Hepatocyte (in vitro differentiated cells): ENCODE results near the gene OR3A2. TPM values are rescaled to one million over a fixed set of nuclear protein-coding genes. Genes with fewer than 3 reads are reported as not detected.
"Not testable (repeated sequence)": the region's sequence is repeated elsewhere in the genome, so short reads cannot be mapped to it uniquely, and the experiment has no call there.

Experiments
- DNase-seq: peaks from one replicate; pipeline ENCODE4 v3.0.0-alpha.2; 2016; ENCODE audit warnings: low spot score
- H2AFZ ChIP-seq: fragments of 200-600 bp; sonication (generic); 2 replicates; pipeline ENCODE4 v1.6.0; 2016; ENCODE audit warnings: antibody characterized with exemption, mild to moderate bottlenecking
- H3K27ac ChIP-seq: fragments of 200-600 bp; sonication (generic); 2 replicates; pipeline ENCODE4 v1.5.1; 2016; ENCODE audit warnings: mild to moderate bottlenecking
- H3K27me3 ChIP-seq: fragments of 200-600 bp; sonication (generic); 2 replicates; pipeline ENCODE4 v1.6.1; 2016
- H3K36me3 ChIP-seq: fragments of 200-600 bp; sonication (generic); replicated peaks from 2 replicates; pipeline ENCODE4 v1.5.1; 2016; ENCODE audit warnings: low read depth; ENCODE audit not compliant: insufficient read depth
- H3K4me1 ChIP-seq: fragments of 200-600 bp; sonication (generic); 2 replicates; pipeline ENCODE4 v1.5.1; 2016; ENCODE audit warnings: mild to moderate bottlenecking, moderate library complexity; ENCODE audit not compliant: insufficient read depth
- H3K4me2 ChIP-seq: fragments of 200-600 bp; sonication (generic); 2 replicates; pipeline ENCODE4 v1.6.0; 2016
- H3K4me3 ChIP-seq: fragments of 200-600 bp; sonication (generic); 2 replicates; pipeline ENCODE4 v1.5.1; 2016; ENCODE audit warnings: mild to moderate bottlenecking
- H3K79me2 ChIP-seq: fragments of 200-600 bp; sonication (generic); 2 replicates; pipeline ENCODE4 v1.6.0; 2017; ENCODE audit warnings: mild to moderate bottlenecking
- H3K9me2 ChIP-seq: fragments of 200-600 bp; sonication (generic); replicated peaks from 2 replicates; pipeline ENCODE4 v1.6.0; 2017; ENCODE audit warnings: mild to moderate bottlenecking; ENCODE audit not compliant: insufficient read depth
- H3K9me3 ChIP-seq: fragments of 200-600 bp; sonication (generic); 2 replicates; pipeline ENCODE4 v1.5.1; 2016; ENCODE audit warnings: low read depth, mild to moderate bottlenecking
- H4K20me1 ChIP-seq: fragments of 200-600 bp; sonication (generic); 2 replicates; pipeline ENCODE4 v1.6.0; 2016; ENCODE audit warnings: mild to moderate bottlenecking; ENCODE audit not compliant: insufficient read depth, poor library complexity, severe bottlenecking
- EZH2 ChIP-seq: fragments of 200-600 bp; sonication (generic); IDR thresholded peaks from 2 replicates; pipeline ENCODE4 v1.6.1; 2016; ENCODE audit warnings: antibody characterized with exemption, mild to moderate bottlenecking, borderline replicate concordance
- EZH2phosphoT487 ChIP-seq: fragments of 200-600 bp; sonication (generic); IDR thresholded peaks from one replicate; pipeline ENCODE4 v1.6.1; 2018; ENCODE audit warnings: antibody characterized with exemption, mild to moderate bottlenecking, low read depth, moderate library complexity; ENCODE audit not compliant: unreplicated experiment, severe bottlenecking
- WGBS: methylation state at CpG from one replicate; pipeline ENCODE4 v1.1.6; 2016; ENCODE audit warnings: low lambda C conversion rate; ENCODE audit errors: missing lambda C conversion rate; 5-methylcytosine and 5-hydroxymethylcytosine counted together
- polyA plus RNA-seq: library from polyadenylated mRNA; unstranded; fragments of >200 nt; fragmentation: Nextera tagmentation; extraction: Ambion mirVana; gene quantifications from 2 replicates; pipeline ENCODE4 v1.2.1, GENCODE V29; 2016
- total RNA-seq: library from RNA; depleted of rRNA; stranded (reverse); fragments of >200 nt; gene quantifications from 2 replicates; pipeline ENCODE4 v1.2.3, GENCODE V29; 2014
- TF ChIP-seq, protein P1 (sequence below): fragments of 200-600 bp; sonication (generic); IDR thresholded peaks from 2 replicates; pipeline ENCODE4 v1.5.1; 2016; ENCODE audit warnings: antibody characterized with exemption, mild to moderate bottlenecking; ENCODE audit not compliant: poor library complexity

Gene OR3A2
- total and polyA plus RNA-seq, 2 experiments from 2014 or later, result not detected

GRCh38 chr17:3389791-3390190 lies 3.7 kb upstream of the OR3A2 start:
- H3K4me1 ChIP-seq, result no peaks in the 10 kb centered on the region
- no peaks in the 10 kb centered on the region for H3K79me2 ChIP-seq
- no peak overlapping the region for H3K27ac ChIP-seq
- H3K4me3 ChIP-seq, result no peak overlapping the region
- H2AFZ ChIP-seq, result no peak overlapping the region
- H3K27me3 ChIP-seq, result no peaks in the 10 kb centered on the region
- H3K9me2 ChIP-seq, result no peaks in the 10 kb centered on the region
- no peaks in the 10 kb centered on the region for H3K36me3 ChIP-seq
- H4K20me1 ChIP-seq, result no peaks in the 10 kb centered on the region
- no peak overlapping the region for H3K4me2 ChIP-seq
- no peak for DNase-seq
- TF ChIP-seq, protein P1, sequence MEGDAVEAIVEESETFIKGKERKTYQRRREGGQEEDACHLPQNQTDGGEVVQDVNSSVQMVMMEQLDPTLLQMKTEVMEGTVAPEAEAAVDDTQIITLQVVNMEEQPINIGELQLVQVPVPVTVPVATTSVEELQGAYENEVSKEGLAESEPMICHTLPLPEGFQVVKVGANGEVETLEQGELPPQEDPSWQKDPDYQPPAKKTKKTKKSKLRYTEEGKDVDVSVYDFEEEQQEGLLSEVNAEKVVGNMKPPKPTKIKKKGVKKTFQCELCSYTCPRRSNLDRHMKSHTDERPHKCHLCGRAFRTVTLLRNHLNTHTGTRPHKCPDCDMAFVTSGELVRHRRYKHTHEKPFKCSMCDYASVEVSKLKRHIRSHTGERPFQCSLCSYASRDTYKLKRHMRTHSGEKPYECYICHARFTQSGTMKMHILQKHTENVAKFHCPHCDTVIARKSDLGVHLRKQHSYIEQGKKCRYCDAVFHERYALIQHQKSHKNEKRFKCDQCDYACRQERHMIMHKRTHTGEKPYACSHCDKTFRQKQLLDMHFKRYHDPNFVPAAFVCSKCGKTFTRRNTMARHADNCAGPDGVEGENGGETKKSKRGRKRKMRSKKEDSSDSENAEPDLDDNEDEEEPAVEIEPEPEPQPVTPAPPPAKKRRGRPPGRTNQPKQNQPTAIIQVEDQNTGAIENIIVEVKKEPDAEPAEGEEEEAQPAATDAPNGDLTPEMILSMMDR, result no peak
- no peak for TF ChIP-seq EZH2
- no peak for TF ChIP-seq EZH2phosphoT487
- H3K9me3 ChIP-seq, result no peaks in the 10 kb centered on the region
- 70% methylated on average over 4 of the region's 4 CpGs for WGBS

DNA sequence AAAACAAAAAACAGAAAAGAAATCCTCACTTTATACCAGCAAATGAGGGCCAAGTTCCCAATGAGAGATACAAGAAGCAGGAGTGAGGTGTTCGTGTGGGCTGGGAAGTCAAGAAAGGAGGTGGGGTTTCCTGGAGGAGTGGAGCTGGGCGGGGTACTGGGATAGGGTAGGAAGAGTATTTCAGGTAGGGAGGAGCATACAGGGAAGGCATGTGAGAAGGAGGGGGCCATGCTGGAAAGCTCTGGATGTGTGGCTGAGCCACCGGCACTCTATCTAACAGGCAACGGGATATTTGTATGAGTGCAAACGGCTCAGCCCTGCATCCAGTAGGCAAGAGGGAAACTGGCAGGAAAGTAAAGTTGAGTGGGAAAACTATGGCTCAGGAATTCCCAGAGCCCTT lies 4.2 kb downstream of the OR3A2 start:
- no peak overlapping the region for H2AFZ ChIP-seq
- whole genome bisulfite sequencing, result 80% methylated on average over 5 of the region's 5 CpGs
- H3K9me3 ChIP-seq, result no peaks in the 10 kb centered on the region
- H3K36me3 ChIP-seq, result no peaks in the 10 kb centered on the region
- H3K4me3 ChIP-seq, result no peak overlapping the region
- H3K9me2 ChIP-seq, result no peaks in the 10 kb centered on the region
- no peak overlapping the region for H3K4me2 ChIP-seq
- no peak for DNase-seq
- H3K27ac ChIP-seq, result no peak overlapping the region
- no peak for TF ChIP-seq EZH2phosphoT487
- H3K27me3 ChIP-seq, result no peaks in the 10 kb centered on the region
- no peaks in the 10 kb centered on the region for H4K20me1 ChIP-seq
- no peaks in the 10 kb centered on the region for H3K4me1 ChIP-seq
- H3K79me2 ChIP-seq, result no peaks in the 10 kb centered on the region

DNA sequence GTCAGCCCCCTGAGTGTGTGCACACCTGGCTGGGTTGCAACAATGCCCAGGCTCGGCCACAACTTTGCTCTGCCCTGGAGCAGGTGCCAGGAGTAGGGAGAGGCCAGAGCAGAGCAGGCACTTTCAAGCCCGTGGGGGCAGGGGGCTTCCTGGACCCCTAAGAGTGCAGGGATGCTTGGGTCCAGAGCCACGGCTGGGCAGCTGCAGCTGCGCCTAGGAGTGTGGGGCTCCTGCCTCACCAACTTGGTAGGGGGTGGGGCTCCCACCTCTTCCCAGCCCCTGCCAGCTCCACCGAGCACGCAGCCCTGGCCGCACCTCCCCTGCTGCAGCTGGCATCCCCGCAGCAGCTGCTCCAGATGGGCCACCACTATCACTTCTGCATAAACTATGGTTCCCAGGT lies 7.8 kb downstream of the OR3A2 start:
- H3K4me2 ChIP-seq, result no peak overlapping the region
- H3K36me3 ChIP-seq, result no peaks in the 10 kb centered on the region
- no peak for DNase-seq
- no peaks in the 10 kb centered on the region for H3K79me2 ChIP-seq
- no peak for TF ChIP-seq EZH2phosphoT487
- TF ChIP-seq, protein P1, result no peak
- no peak for TF ChIP-seq EZH2
- no peak overlapping the region for H3K27ac ChIP-seq
- no peak overlapping the region for H3K4me3 ChIP-seq
- no peaks in the 10 kb centered on the region for H3K9me2 ChIP-seq
- H3K4me1 ChIP-seq, result no peaks in the 10 kb centered on the region
- no peaks in the 10 kb centered on the region for H3K27me3 ChIP-seq
- no peak overlapping the region for H2AFZ ChIP-seq
- no peaks in the 10 kb centered on the region for H3K9me3 ChIP-seq
- WGBS, result 63% methylated on average over 8 of the region's 8 CpGs
- no peaks in the 10 kb centered on the region for H4K20me1 ChIP-seq

GRCh38 chr17:3371167-3371566 lies 14.9 kb downstream of the OR3A2 start:
- H4K20me1 ChIP-seq, DNase-seq, H2AFZ ChIP-seq, H3K4me1 ChIP-seq, H3K27ac ChIP-seq, H3K79me2 ChIP-seq, H3K4me3 ChIP-seq, H3K27me3 ChIP-seq, H3K4me2 ChIP-seq, H3K36me3 ChIP-seq, H3K9me3 ChIP-seq, H3K9me2 ChIP-seq: not testable (repeated sequence)
- no CpG with 5 or more reads among the region's 31 CpGs for WGBS

DNA sequence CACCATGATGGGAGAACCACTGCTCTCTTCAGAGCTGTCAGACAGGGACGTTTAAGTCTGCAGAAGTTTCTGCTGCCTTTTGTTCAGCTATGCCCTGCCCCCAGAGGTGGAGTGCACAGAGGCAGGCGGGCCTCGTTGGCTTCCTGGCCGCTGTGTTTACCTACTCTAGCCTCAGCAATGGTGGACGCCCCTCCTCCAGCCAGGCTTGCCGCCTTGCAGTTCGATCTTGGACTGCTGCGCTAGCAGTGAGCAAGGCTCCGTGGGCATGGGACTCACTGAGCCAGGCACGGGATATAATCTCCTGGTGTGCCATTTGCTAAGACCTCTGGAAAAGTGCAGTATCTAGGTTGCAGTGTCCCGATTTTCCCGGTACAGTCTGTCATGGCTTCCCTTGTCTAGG lies 43.3 kb downstream of the OR3A2 start:
- not testable (repeated sequence) for H2AFZ ChIP-seq, H4K20me1 ChIP-seq, H3K4me2 ChIP-seq, H3K9me2 ChIP-seq, H3K36me3 ChIP-seq, H3K4me3 ChIP-seq, H3K27ac ChIP-seq, DNase-seq, H3K4me1 ChIP-seq, H3K27me3 ChIP-seq, H3K9me3 ChIP-seq, H3K79me2 ChIP-seq
- WGBS, result 83% methylated on average over 12 of the region's 12 CpGs
